ENCODE results near the gene OR6C70. TPM values are rescaled to one million over a fixed set of nuclear protein-coding genes. Genes with fewer than 3 reads are reported as not detected.

Gene OR6C70
- polyA plus RNA-seq, 4 donors: not detected

GRCh38 chr12:55420307-55420962 is 49.5 kb downstream of the OR6C70 start:
- DNase-seq (ENCODE audit: low read depth in 4 of 4, low spot score in 3 of 4): no peak

Other genes starting within 250 kb of the OR6C70 start
- not detected for gene OR10A7, start 249.1 kb downstream of the OR6C70 start, polyA plus RNA-seq (ENCODE audit: insufficient read length in 4 of 4)
- gene OR6C74, start 225.5 kb downstream of the OR6C70 start, polyA plus RNA-seq (ENCODE audit: insufficient read length in 4 of 4): not detected
- gene OR6C6, start 173.6 kb downstream of the OR6C70 start, polyA plus RNA-seq (ENCODE audit: insufficient read length in 4 of 4): under 1 TPM in 1 of 4 donors, not detected in 3; 0.04 TPM
- not detected for gene OR6C1, start 155.8 kb downstream of the OR6C70 start, polyA plus RNA-seq (ENCODE audit: insufficient read length in 4 of 4)
- not detected for gene OR6C3, start 139.4 kb downstream of the OR6C70 start, polyA plus RNA-seq (ENCODE audit: insufficient read length in 4 of 4)
- gene OR6C75, start 107.2 kb downstream of the OR6C70 start, polyA plus RNA-seq (ENCODE audit: insufficient read length in 4 of 4): under 1 TPM in 1 of 4 donors, not detected in 3; 0.03 TPM
- not detected for gene OR6C65, start 69.6 kb downstream of the OR6C70 start, polyA plus RNA-seq (ENCODE audit: insufficient read length in 4 of 4)
- gene OR6C76, start 43.9 kb downstream of the OR6C70 start, polyA plus RNA-seq (ENCODE audit: insufficient read length in 4 of 4): not detected
- not detected for gene OR6C2, start 26.1 kb downstream of the OR6C70 start, polyA plus RNA-seq (ENCODE audit: insufficient read length in 4 of 4)
- gene OR6C68, start 22.2 kb upstream of the OR6C70 start, polyA plus RNA-seq (ENCODE audit: insufficient read length in 4 of 4): not detected
- under 1 TPM in 1 of 4 donors, not detected in 3; 0.01 TPM for gene OR6C4, start 79.5 kb upstream of the OR6C70 start, polyA plus RNA-seq (ENCODE audit: insufficient read length in 4 of 4)
- gene OR2AP1, start 102.3 kb upstream of the OR6C70 start, polyA plus RNA-seq (ENCODE audit: insufficient read length in 4 of 4): under 1 TPM in 1 of 4 donors, not detected in 3; 0.04 TPM
- not detected for gene OR10P1, start 166.8 kb upstream of the OR6C70 start, polyA plus RNA-seq (ENCODE audit: insufficient read length in 4 of 4)
- gene ITGA7, start 237.8 kb upstream of the OR6C70 start, polyA plus RNA-seq (ENCODE audit: insufficient read length in 4 of 4): 10 to 100 TPM; 24.3 to 41.0 (median 29.2) TPM
- 100 to 1,000 TPM; 103 to 140 (median 113) TPM for gene BLOC1S1, start 245.9 kb upstream of the OR6C70 start, polyA plus RNA-seq (ENCODE audit: insufficient read length in 4 of 4)